Natural killer cell (primary cell): ENCODE data around the gene GALNT1. TPM values are rescaled to one million over a fixed set of nuclear protein-coding genes. Genes with fewer than 3 reads are reported as not detected.

ENCODE experiments used
- ATAC-seq, 3 donors: fragments of 150-1000 bp in 2 of 3; fragments of 200-7000 bp in 1 of 3; cut with Tn5 transposase; 1 replicate in 1 of 3; 2 replicates in 2 of 3; pipeline ENCODE4 v1.10.0; 2021; ENCODE audit warnings: mild to moderate bottlenecking in 2 of 3, moderate library complexity in 2 of 3
- DNase-seq, 2 donors: peaks; one replicate each; pipeline versions ENCODE4 v3.0.0 to v3.0.0-alpha.2; 2013 to 2021; ENCODE audit warnings: mixed read lengths in 1 of 2
- H3K27ac ChIP-seq: one replicate; pipeline ENCODE4 v1.5.1; 2013; ENCODE audit warnings: mild to moderate bottlenecking, low read length
- H3K27me3 ChIP-seq: one replicate; pipeline ENCODE4 v1.6.1; 2013; ENCODE audit warnings: low read length; ENCODE audit not compliant: control insufficient read depth, insufficient read depth
- H3K36me3 ChIP-seq: one replicate; pipeline ENCODE4 v1.6.1; 2013; ENCODE audit warnings: low read length; ENCODE audit not compliant: control insufficient read depth, insufficient read depth
- H3K4me1 ChIP-seq: one replicate; pipeline ENCODE4 v1.6.1; 2013; ENCODE audit warnings: low read length; ENCODE audit not compliant: control insufficient read depth, insufficient read depth
- H3K4me3 ChIP-seq: one replicate; pipeline ENCODE4 v1.5.1; 2013; ENCODE audit warnings: low read length
- H3K9me3 ChIP-seq: one replicate; pipeline ENCODE4 v1.6.1; 2013; ENCODE audit warnings: low read length; ENCODE audit not compliant: control insufficient read depth, insufficient read depth
- H3K27ac Mint-ChIP-seq, 2 donors: one replicate each; pipeline ENCODE4 v1.8.0; 2022; ENCODE audit warnings: mild to moderate bottlenecking in 2 of 2, mixed read lengths in 2 of 2, moderate library complexity in 1 of 2
- H3K27me3 Mint-ChIP-seq, 2 donors: one replicate each; pipeline ENCODE4 v1.8.0; 2022; ENCODE audit warnings: low read depth in 2 of 2, mixed read lengths in 2 of 2
- H3K36me3 Mint-ChIP-seq: one replicate; pipeline ENCODE4 v1.8.0; 2022; ENCODE audit warnings: mixed read lengths
- H3K4me1 Mint-ChIP-seq, 2 donors: one replicate each; pipeline ENCODE4 v1.8.0; 2022; ENCODE audit warnings: mixed read lengths in 2 of 2
- H3K4me3 Mint-ChIP-seq: one replicate; pipeline ENCODE4 v1.8.0; 2022; ENCODE audit warnings: mild to moderate bottlenecking, moderate library complexity, mixed read lengths
- H3K9me3 Mint-ChIP-seq, 2 donors: one replicate each; pipeline ENCODE4 v1.8.0; 2022; ENCODE audit warnings: mixed read lengths in 2 of 2
- WGBS: methylation state at CpG from one replicate; pipeline ENCODE4 v1.1.7; 2013; ENCODE audit warnings: missing lambda C conversion rate; ENCODE audit not compliant: insufficient coverage; 5-methylcytosine and 5-hydroxymethylcytosine counted together
- intact Hi-C: fragments of 100-400 bp; cut with micrococcal nuclease; formaldehyde crosslinking; loops from one replicate; pipeline ENCODE4 v1.14.2; 2022
- total RNA-seq, 4 donors: library from RNA; stranded (reverse); fragments of 120-200 nt in 1 of 4; gene quantifications; one replicate each; pipeline versions ENCODE4 v1.2.3 to v1.2.4, GENCODE V29; 2013 to 2022
- TF ChIP-seq, protein P1 (sequence below): fragments of 200-600 bp; IDR thresholded peaks from one replicate; pipeline ENCODE4 v1.8.0; 2022; ENCODE audit warnings: antibody characterized with exemption

Gene GALNT1
- total RNA-seq, 3 donors from 2014 or later (not counting 1 experiment from before 2014, with no cell fraction given) = 49.2 to 57.1 (median 50.0) TPM

GRCh38 chr18:35597758-35598157 is 16.2 kb downstream of the GALNT1 start:
- no peaks in the 10 kb centered on the region for H3K36me3 ChIP-seq
- H3K9me3 ChIP-seq = peaks cover 5% of the 10 kb centered on the region
- H3K27ac Mint-ChIP-seq = no peak overlapping the region
- WGBS = 100% methylated on average over 4 of the region's 4 CpGs
- peaks cover 5 to 9% of the 10 kb centered on the region in 2 donors for H3K9me3 Mint-ChIP-seq
- no peaks in the 10 kb centered on the region for H3K4me1 ChIP-seq
- no peak for ATAC-seq
- no peaks in the 10 kb centered on the region for H3K27me3 ChIP-seq
- no peak overlapping the region for H3K27ac ChIP-seq
- no peaks in the 10 kb centered on the region for H3K27me3 Mint-ChIP-seq
- DNase-seq = no peak
- peaks cover 48 to 59% of the 10 kb centered on the region in 2 donors for H3K4me1 Mint-ChIP-seq
- peaks cover 21% of the 10 kb centered on the region for H3K36me3 Mint-ChIP-seq
- TF ChIP-seq, protein P1, sequence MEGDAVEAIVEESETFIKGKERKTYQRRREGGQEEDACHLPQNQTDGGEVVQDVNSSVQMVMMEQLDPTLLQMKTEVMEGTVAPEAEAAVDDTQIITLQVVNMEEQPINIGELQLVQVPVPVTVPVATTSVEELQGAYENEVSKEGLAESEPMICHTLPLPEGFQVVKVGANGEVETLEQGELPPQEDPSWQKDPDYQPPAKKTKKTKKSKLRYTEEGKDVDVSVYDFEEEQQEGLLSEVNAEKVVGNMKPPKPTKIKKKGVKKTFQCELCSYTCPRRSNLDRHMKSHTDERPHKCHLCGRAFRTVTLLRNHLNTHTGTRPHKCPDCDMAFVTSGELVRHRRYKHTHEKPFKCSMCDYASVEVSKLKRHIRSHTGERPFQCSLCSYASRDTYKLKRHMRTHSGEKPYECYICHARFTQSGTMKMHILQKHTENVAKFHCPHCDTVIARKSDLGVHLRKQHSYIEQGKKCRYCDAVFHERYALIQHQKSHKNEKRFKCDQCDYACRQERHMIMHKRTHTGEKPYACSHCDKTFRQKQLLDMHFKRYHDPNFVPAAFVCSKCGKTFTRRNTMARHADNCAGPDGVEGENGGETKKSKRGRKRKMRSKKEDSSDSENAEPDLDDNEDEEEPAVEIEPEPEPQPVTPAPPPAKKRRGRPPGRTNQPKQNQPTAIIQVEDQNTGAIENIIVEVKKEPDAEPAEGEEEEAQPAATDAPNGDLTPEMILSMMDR = no peak
- no peak overlapping the region for H3K4me3 ChIP-seq
- H3K4me3 Mint-ChIP-seq = no peak overlapping the region
- intact Hi-C loops = no loop called here

- Mint-ChIP-seq H3K4me3 (no peak overlapping the region), H3K27me3 (no peaks in the 10 kb centered on the region), H3K27ac (no peak overlapping the region), H3K4me1 (peaks cover 61 to 73% of the 10 kb centered on the region in 2 donors), H3K36me3 (peaks cover 21% of the 10 kb centered on the region), H3K9me3 (peaks cover 5 to 12% of the 10 kb centered on the region in 2 donors)
- TF ChIP-seq, protein P1 = no peak
- intact Hi-C loops = no loop called here
- WGBS = 100% methylated on average over 3 of the region's 4 CpGs
- Histone ChIP-seq H3K36me3 (no peaks in the 10 kb centered on the region), H3K4me3 (no peak overlapping the region), H3K9me3 (peaks cover 9% of the 10 kb centered on the region), H3K27me3 (no peaks in the 10 kb centered on the region), H3K27ac (no peak overlapping the region), H3K4me1 (no peaks in the 10 kb centered on the region)
- no peak for ATAC-seq
- DNase-seq = no peak
Measured at GRCh38 chr18:35602193-35602820, 20.8 kb downstream of the GALNT1 start.

- H3K27ac ChIP-seq = no peak overlapping the region
- DNase-seq (no peak), ATAC-seq (no peak)
- H3K4me1 ChIP-seq = no peaks in the 10 kb centered on the region
- H3K27ac Mint-ChIP-seq = no peak overlapping the region
- H3K9me3 ChIP-seq = peaks cover 9% of the 10 kb centered on the region
- no peak overlapping the region for H3K4me3 Mint-ChIP-seq
- peaks cover 5 to 12% of the 10 kb centered on the region in 2 donors for H3K9me3 Mint-ChIP-seq
- H3K4me3 ChIP-seq = no peak overlapping the region
- H3K36me3 Mint-ChIP-seq = peaks cover 21% of the 10 kb centered on the region
- no peaks in the 10 kb centered on the region for H3K27me3 ChIP-seq
- no peaks in the 10 kb centered on the region for H3K36me3 ChIP-seq
- peaks cover 66 to 78% of the 10 kb centered on the region in 2 donors for H3K4me1 Mint-ChIP-seq
- TF ChIP-seq, protein P1 = no peak
- H3K27me3 Mint-ChIP-seq = no peaks in the 10 kb centered on the region
- intact Hi-C loops = no loop called here
Measured at GRCh38 chr18:35603008-35603407, 21.5 kb downstream of the GALNT1 start.

DNA sequence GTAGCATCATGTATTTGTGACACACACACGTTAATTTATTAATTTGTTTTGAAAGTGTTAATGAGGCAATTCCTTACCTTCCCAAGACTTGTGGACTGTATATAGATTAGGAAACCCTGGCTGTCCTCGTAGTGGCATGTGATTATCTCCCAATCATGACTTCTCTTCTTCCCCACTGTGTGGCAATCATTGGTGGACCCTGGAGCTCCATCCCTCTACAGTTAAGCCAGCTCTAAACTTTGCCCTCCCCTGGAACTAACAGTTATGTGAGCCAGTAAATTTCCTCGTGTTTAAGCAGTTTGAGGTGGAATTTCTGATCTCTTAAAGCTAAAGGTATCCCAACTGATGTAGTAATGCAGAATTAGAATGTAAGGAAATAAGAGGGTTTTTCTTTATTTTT is 22.0 kb downstream of the GALNT1 start:
- Mint-ChIP-seq H3K9me3 (peaks cover 5 to 12% of the 10 kb centered on the region in 2 donors), H3K36me3 (peaks cover 21% of the 10 kb centered on the region), H3K27me3 (no peaks in the 10 kb centered on the region), H3K4me1 (peaks cover 69 to 79% of the 10 kb centered on the region in 2 donors), H3K27ac (no peak overlapping the region), H3K4me3 (no peak overlapping the region)
- H3K9me3 ChIP-seq = peaks cover 9% of the 10 kb centered on the region
- TF ChIP-seq, protein P1 = no peak
- no peaks in the 10 kb centered on the region for H3K27me3 ChIP-seq
- ATAC-seq (no peak), DNase-seq (no peak)
- intact Hi-C loops = no loop called here
- no peaks in the 10 kb centered on the region for H3K4me1 ChIP-seq
- WGBS = 100% methylated on average over 2 of the region's 3 CpGs
- H3K27ac ChIP-seq = no peak overlapping the region
- no peak overlapping the region for H3K4me3 ChIP-seq
- no peaks in the 10 kb centered on the region for H3K36me3 ChIP-seq
